Right lobe of liver (tissue), 6 donors: Measurements from ENCODE around the gene EYA2. TPM values are rescaled to one million over a fixed set of nuclear protein-coding genes. Genes with fewer than 3 reads are reported as not detected.

Source experiments
- ATAC-seq, 4 donors: fragments of 200-7000 bp; cut with Tn5 transposase; one replicate each; pipeline ENCODE4 v1.9.1; 2020; ENCODE audit warnings: mild to moderate bottlenecking in 4 of 4, moderate library complexity in 4 of 4
- DNase-seq, 3 donors: peaks; one replicate each; pipeline ENCODE4 v3.0.0-alpha.2; 2020
- H3K27ac ChIP-seq, 3 donors: fragments of 200-600 bp; one replicate each; pipeline ENCODE4 v1.8.0; 2022
- H3K27me3 ChIP-seq, 2 donors: fragments of 200-600 bp; one replicate each; pipeline ENCODE4 v1.8.0; 2022
- H3K36me3 ChIP-seq, 4 donors: fragments of 200-600 bp; sonication (generic) in 1 of 4; one replicate each; pipeline versions ENCODE4 v1.5.1 to v1.8.0; 2017 to 2022; ENCODE audit warnings: control low read depth in 1 of 4
- H3K4me1 ChIP-seq, 4 donors: fragments of 200-600 bp; sonication (generic) in 1 of 4; one replicate each; pipeline versions ENCODE4 v1.5.1 to v1.8.0; 2017 to 2022; ENCODE audit warnings: control low read depth in 1 of 4
- H3K4me3 ChIP-seq, 3 donors: fragments of 200-600 bp; one replicate each; pipeline ENCODE4 v1.8.0; 2022
- H3K9me3 ChIP-seq, 4 donors: fragments of 200-600 bp; sonication (generic) in 1 of 4; one replicate each; pipeline versions ENCODE4 v1.5.1 to v1.8.0; 2017 to 2022; ENCODE audit warnings: control low read depth in 1 of 4
- POLR2A ChIP-seq: fragments of 450-650 bp; IDR thresholded peaks from one replicate; pipeline ENCODE4 v1.6.1; 2017; ENCODE audit warnings: antibody characterized with exemption, mild to moderate bottlenecking
- WGBS: methylation state at CpG from one replicate; pipeline ENCODE4 v1.1.6; 2018; ENCODE audit warnings: low coverage, low lambda C conversion rate; ENCODE audit not compliant: insufficient coverage; ENCODE audit errors: missing lambda C conversion rate; 5-methylcytosine and 5-hydroxymethylcytosine counted together
- intact Hi-C, 2 donors: fragments of 100-400 bp; cut with DNase I; formaldehyde crosslinking; loops; one replicate each; pipeline versions ENCODE4 v1.11.2 to v1.14.1; 2022
- total RNA-seq, 6 experiments: library from RNA; depleted of rRNA in 2 of 6; stranded (reverse); fragments of >200 nt in 2 of 6; fragmentation: NEBNext Ultra II Directional in 3 of 6; extraction: Animal tissue kit (Norgen Biotek cat#: 25700) in 3 of 6; gene quantifications; one replicate each; pipeline versions ENCODE4 v1.1.0 to v1.2.4, GENCODE V29; 2016 to 2023
- TF ChIP-seq, protein P1 (sequence below), 4 donors: fragments of 200-600 bp in 3 of 4; fragments of 450-650 bp in 1 of 4; IDR thresholded peaks; one replicate each; pipeline versions ENCODE4 v1.5.1 to v1.8.0; 2016 to 2022; ENCODE audit warnings: antibody characterized with exemption in 4 of 4, mild to moderate bottlenecking in 2 of 4
- donor health status: DM: no; HTN: yes; CAD: no.
- donor health status: DM: no; HTN: no; CAD: no.
- donor health status: DM: no; HTN: no; CAD: no.
- donor health status: DM: no; HTN: yes; CAD: no.
- donor health status: DM: no; HTN: yes; CAD: no.

Gene EYA2
- total RNA-seq, 6 experiments from 2014 or later, result 0.12 to 3.0 (median 0.49) TPM

DNA sequence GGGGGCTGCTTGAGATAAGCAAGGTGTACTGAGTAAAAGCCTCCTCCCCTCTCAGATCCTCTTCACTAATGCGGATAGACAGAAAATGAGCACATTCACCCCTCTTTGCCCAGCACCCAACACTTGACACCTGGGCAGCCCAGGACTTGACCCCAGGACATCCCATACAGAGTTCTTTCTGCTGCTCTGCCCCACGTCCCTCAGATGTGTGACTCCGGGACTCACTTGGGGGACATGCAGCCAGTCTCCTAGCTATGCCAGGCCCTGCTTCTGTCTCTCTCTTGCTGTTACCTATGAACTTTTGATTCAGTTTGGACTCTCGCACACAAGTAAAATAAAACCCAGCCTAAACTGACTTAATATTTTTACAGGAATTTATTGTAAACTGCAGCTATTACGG is 159.9 kb downstream of the EYA2 start:
- TF ChIP-seq POLR2A, result no peak
- TF ChIP-seq, protein P1, sequence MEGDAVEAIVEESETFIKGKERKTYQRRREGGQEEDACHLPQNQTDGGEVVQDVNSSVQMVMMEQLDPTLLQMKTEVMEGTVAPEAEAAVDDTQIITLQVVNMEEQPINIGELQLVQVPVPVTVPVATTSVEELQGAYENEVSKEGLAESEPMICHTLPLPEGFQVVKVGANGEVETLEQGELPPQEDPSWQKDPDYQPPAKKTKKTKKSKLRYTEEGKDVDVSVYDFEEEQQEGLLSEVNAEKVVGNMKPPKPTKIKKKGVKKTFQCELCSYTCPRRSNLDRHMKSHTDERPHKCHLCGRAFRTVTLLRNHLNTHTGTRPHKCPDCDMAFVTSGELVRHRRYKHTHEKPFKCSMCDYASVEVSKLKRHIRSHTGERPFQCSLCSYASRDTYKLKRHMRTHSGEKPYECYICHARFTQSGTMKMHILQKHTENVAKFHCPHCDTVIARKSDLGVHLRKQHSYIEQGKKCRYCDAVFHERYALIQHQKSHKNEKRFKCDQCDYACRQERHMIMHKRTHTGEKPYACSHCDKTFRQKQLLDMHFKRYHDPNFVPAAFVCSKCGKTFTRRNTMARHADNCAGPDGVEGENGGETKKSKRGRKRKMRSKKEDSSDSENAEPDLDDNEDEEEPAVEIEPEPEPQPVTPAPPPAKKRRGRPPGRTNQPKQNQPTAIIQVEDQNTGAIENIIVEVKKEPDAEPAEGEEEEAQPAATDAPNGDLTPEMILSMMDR (IDR thresholded peaks at IDR 0.05), result no peak
- 88% methylated on average over 5 of the region's 5 CpGs for WGBS
- no peaks in the 10 kb centered on the region for H3K36me3 ChIP-seq
- no peaks in the 10 kb centered on the region for H3K9me3 ChIP-seq
- no peaks in the 10 kb centered on the region for H3K27me3 ChIP-seq
- intact Hi-C loops, result no loop called here
- H3K4me3 ChIP-seq, result no peak overlapping the region
- no peak for ATAC-seq
- DNase-seq, result no peak
- H3K4me1 ChIP-seq, result no peaks in the 10 kb centered on the region
- no peak overlapping the region for H3K27ac ChIP-seq

DNA sequence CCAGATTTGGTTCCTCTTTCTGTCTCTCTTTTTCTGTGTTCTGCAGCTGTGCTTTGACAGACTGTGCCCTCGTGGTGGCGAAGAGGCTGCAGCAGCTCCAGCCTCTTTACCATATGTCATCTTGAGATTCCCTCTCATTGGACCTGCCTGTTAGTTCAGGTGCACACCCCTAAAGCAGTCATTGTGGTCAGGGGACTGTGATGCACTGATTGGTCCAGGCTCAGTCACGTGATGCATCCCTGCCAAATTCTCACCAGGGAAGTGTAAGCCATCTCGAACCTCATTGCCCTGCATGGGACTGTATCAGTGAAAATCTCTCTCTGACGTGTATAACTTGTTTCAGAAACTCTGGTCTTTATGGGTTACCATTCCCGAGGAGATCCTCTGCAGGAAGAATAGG is 160.3 kb downstream of the EYA2 start:
- Histone ChIP-seq H3K9me3 (no peaks in the 10 kb centered on the region), H3K36me3 (no peaks in the 10 kb centered on the region), H3K27ac (no peak overlapping the region), H3K4me1 (no peaks in the 10 kb centered on the region), H3K4me3 (no peak overlapping the region), H3K27me3 (no peaks in the 10 kb centered on the region)
- DNase-seq (no peak), ATAC-seq (no peak)
- intact Hi-C loops, result no loop called here
- 67% methylated on average over 5 of the region's 6 CpGs for WGBS
- TF ChIP-seq, protein P1 (IDR thresholded peaks at IDR 0.05), result no peak
- TF ChIP-seq POLR2A, result no peak

DNA sequence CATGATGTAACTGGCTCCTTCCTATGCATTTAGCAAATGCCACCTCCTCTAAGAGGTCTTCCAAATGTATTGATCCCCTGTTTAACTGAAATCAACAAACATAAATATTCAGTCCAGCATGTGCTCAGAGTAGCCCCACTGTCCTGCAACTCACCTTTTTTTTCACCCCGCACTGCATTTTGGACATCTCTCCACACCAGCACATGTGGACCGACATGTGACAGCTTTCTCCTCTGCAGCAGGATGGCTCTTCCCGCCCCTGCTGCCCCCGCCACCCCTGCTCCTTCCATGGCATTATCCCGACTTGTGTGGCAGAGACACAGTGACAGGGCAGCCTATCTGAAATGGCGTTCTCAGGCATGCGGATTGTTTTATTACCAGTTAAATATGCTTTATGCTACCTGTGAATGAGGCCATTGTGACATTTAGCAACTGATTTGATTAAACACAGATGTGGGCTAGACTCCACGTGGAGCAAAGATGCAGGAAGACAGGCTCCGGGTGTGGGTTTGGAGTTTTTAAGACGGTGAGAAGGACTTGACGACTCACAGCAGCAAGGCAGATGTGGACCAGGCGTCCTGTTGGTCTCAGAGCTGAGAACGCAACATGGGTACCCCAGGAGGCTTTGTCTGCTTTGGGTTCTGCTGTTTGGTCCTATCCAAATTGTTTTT is 161.2 kb downstream of the EYA2 start:
- Histone ChIP-seq H3K4me1 (no peaks in the 10 kb centered on the region), H3K36me3 (no peaks in the 10 kb centered on the region), H3K27me3 (no peaks in the 10 kb centered on the region), H3K27ac (no peak overlapping the region), H3K4me3 (no peak overlapping the region), H3K9me3 (no peaks in the 10 kb centered on the region)
- TF ChIP-seq, protein P1 (IDR thresholded peaks at IDR 0.05), result no peak
- TF ChIP-seq POLR2A, result no peak
- no peak for DNase-seq
- ATAC-seq, result no peak
- intact Hi-C loops, result no loop called here
- 50% methylated on average over 12 of the region's 13 CpGs for WGBS

DNA sequence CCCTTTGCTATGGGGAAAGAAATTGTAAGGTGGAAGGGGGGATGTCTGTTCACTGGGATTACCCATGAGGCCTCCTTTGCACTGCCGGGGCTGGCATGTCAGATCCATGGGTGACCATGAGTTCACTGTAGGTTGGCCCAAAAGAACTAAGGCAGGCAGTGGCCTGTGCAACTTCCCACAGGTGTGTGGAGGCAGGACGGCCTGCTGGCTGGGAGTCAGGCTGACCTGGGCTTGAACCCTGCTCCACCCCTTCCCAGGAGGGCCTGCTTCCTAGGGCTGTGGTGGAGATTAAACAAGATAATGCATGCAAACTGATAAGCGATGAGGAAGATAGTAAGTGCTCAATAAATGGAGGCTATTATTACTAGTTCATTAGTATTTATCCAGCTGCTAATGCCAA is 163.0 kb downstream of the EYA2 start:
- Histone ChIP-seq H3K9me3 (no peaks in the 10 kb centered on the region), H3K4me1 (no peaks in the 10 kb centered on the region), H3K27ac (no peak overlapping the region), H3K4me3 (no peak overlapping the region), H3K36me3 (no peaks in the 10 kb centered on the region), H3K27me3 (no peaks in the 10 kb centered on the region)
- ATAC-seq (no peak), DNase-seq (no peak)
- no peak for TF ChIP-seq POLR2A
- TF ChIP-seq, protein P1 (IDR thresholded peaks at IDR 0.05), result no peak
- intact Hi-C loops, result no loop called here
- 61% methylated on average over 2 of the region's 3 CpGs for WGBS
